Measurements from ENCODE around the gene TANC1.
A peak's percentile ranks its signal among the peaks of the same experiment; 100 is the strongest.
"Not testable (repeated sequence)": the region's sequence is repeated elsewhere in the genome, so short reads cannot be mapped to it uniquely, and the experiment has no call there.

TANC1 gene

DNA sequence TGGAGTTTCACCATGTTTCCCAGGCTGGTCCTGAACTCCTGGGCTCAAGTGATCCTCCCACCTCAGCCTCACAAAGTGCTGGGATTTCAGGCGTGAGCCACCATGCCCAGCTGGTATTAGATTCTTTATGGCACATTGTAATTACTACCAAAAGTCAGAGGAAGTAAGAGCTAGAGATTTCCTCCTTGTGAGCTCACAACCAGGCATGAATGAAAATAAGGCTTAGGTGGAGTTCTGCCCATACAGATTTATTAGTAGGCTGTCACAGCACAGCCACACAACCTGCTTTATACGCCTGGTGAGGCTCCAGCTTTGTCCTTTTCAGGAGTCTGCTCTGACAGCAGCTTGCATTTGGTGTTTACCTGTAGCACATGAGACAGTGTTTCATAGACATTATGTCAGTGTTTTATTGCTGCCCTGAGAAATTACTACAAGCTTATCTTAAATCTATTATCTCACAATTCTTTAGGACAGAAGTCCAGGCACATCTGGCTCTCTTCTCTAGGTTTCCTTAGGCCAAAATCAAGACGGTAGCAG lies 156.6 kb downstream of the TANC1 start:
- DNase-seq: no peak

DNA sequence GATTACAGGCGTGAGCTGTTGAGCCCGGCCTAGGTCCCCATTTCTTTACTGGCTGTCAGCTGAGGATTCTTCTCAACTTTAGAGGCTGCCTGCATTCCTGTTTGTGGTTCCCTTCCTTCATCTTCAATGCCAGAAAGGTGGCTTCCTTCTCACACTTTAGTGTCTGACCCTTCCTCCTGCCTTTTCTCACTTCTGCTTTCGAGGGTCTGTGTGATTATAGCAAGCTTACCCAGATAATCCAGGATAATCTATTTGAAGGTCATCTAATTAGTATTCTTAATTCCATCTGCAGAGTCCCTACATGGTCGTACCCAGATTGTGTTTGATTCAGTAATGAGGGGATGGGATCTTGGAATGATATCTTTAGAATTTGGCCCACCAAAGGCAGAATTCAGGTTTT lies 157.4 kb downstream of the TANC1 start:
- DNase-seq: no peak

DNA sequence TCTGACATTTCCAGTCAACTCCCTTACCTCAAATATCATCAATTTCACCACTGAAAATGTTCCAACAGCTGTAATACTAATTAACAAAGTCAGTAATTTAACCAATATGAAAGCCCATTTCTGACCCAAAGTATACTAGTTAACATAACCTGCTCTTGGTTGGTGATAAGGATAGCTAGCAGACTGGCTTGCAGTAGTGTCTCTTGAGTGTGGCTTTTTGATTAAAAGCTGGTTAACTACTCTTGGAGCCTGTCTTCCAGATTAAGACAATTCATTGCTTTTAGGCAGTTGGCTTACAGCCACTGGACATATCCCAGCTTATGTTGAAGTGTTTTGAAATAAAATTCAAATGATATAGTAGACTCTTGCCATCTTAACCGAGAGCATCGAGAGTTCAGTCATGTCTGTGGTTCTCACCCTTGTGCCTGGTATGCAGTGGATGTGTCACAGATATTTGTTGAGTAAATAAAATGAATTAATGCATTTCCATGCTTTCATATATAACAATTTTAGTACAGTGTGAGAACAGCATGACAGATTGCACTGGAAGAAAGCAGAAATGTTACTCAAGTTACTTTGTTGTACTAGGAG lies 158.1 kb downstream of the TANC1 start:
- DNase-seq: no peak

DNA sequence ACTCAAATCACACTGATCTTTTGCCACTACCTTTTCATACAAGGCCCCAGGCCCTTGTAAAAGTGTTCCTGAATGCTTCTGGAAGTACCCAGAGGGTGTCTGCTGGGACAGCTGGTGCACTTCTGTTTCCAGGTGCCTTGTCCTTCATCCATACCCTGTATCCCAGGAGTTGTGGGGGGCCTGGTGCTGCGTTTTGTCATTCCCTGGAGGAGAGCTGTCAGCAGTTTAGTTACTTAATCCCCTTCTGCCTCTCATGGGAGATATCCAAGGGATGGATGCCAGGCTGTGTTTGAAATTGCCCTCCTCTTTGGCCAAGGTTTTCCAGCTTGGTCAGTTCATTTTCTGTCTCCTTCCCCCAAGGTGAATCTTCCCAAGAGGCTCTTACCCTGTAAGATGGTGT lies 159.8 kb downstream of the TANC1 start:
- DNase-seq: no peak

DNA sequence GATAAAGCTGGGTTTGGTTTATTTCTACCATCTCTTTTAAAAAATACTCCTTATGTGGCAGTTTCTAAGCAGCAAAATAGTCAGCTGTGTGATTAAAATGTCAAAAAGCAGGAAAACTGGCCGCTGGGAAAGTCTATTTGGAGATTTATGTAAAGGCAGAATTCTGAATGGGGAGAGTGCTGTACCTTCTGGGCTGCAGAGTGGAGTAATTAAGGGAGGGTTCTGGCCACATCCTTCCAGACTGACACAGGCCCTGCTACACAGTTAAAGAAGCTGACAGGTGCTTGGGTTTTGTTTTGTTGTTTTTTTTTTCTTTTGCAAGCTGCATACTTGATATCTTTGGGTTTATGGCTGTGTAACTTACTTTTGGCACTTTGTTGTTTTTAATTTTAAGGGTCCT lies 160.8 kb downstream of the TANC1 start:
- no peak for DNase-seq

DNA sequence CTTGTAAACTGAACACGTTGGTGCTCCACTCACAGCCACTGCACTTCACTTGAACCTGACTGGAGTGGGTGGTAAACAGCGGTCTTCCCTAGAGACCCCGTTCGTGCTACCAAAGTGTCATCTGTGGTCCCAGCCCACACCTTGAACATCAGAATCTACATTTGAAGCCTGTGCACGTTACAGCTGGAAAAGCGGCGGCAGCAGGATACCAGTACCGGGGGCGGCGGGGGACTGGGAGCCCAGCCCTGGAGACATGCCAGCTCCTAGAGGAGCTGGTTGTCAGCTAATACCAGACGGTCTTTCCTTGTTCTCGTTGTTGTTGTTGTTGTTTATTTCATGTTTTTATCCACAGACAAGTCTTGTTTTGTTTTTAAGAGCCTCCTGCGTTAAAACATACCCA lies 161.4 kb downstream of the TANC1 start:
- DNase-seq: no peak

DNA sequence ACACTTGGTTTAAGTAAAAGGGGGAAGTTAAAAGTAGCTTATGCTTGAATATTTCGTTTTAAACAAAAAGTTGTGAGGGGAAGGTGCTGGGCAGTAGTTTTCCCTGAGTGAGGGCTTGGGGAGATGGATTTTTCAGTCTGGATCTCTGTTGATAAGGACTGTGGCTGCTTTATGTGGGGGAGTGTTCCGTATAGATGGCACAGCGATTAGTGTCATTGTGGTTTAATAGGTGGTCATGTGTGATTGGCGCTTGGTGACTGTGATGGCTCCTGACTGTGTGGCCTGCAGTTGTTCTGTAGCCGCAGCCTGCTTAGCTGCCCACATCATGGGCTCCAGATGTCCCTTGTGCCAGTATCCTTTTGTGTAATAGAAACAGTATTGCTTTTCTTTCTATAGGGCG lies 161.9 kb downstream of the TANC1 start:
- no peak for DNase-seq

DNA sequence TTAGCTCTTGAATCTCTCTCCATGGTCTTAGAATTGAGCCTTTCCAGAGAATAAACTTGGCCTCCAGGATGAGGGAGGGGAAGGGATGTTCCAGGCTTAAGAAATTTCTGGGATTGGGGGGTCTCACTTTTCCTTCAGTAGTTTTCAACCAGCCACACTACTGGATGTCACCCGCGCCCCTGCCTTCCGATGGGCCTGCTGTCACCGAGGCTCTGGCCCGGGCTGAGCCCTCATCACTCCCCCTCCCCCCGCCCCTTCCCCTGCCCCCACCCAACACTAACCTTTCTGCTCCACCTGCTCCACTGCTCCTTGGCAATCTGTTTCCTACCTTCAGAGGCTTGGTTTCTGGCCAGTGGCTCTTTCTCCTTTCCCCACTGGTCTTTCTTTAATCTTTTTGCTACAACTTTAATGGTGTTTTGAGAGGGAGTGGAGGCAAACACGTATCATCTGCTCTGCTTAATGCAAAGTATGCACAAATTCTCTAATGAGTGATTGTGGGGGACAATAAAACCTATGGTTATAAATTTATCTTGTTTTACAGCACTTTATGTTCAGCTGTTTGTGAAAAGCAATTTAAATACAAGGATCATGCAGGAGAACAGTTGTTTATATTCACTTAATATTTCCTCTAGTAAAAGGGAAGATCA lies 162.9 kb downstream of the TANC1 start:
- DNase-seq: no peak

DNA sequence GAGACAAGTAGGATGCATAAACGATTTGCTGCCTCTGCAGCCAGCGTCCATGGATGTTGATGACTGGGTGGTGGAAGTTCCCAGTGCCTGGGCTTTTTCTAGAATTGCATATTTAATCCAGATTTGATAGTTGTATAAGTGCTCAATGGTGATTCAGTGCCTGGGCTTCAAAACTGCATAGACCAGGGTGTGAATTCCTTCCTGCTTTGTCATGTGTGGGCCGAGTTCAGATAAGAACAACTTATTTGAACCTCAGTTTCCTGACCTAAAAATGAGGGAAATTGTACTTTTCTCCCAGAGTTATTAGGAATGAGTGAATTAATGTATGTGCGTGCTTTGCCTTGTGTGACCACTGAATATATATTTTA lies 163.5 kb downstream of the TANC1 start:
- DNase-seq: no peak

DNA sequence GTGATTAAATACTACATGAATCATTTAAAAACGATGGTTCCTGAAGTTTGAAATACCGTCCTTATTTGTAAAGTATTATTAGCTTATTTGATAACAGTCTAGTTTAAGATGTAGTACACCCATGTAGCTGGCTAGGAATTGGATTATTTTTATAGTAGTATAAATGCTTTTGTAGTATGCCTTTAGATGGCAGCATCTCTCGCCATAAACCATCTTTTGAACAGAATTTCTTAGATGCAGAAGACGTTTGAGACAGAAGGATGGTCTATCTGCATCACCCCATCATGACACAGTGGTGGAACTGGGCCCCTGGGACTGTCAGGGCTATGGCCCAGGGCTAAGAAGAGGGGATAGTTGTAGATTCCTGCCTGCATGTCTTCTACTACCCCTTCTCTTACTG lies 165.4 kb downstream of the TANC1 start:
- DNase-seq: no peak

DNA sequence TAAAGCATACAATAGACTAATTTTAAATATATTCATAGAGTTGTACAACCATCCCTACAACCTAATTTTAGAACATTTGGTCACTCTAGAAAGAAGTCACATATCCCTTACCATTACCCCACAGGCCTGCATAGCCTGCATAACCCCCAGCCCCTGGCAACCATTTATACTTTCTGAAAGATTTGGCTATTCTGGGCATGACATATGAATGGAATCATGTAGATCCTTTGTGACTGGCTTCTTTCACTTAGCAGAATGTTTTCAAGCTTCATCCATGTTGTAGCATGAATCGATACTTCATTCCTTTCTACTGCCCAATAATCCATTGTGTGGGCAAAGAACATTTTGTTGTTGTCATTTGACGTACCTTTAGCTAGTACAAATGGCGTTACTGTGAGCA lies 166.5 kb downstream of the TANC1 start:
- no peak for DNase-seq

DNA sequence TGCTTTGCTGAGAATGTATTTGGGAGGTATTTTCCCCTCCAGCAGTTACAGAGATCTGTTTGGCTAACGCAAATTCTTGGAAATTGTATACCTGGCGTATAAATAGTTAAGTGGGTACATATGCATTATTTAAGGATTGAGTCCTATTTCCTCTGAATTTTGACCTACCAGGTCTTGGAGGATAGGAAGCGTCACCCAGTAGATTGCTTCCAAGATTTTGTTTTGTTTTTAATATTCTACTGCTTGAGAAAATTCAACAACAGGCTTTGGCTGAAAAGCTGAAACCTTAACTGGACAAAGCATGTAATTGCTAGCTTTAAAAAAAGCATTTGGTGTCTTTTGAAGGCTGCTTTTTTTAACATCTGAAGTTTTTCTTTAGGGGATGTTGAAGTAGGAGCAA lies 168.0 kb downstream of the TANC1 start:
- no peak for DNase-seq

DNA sequence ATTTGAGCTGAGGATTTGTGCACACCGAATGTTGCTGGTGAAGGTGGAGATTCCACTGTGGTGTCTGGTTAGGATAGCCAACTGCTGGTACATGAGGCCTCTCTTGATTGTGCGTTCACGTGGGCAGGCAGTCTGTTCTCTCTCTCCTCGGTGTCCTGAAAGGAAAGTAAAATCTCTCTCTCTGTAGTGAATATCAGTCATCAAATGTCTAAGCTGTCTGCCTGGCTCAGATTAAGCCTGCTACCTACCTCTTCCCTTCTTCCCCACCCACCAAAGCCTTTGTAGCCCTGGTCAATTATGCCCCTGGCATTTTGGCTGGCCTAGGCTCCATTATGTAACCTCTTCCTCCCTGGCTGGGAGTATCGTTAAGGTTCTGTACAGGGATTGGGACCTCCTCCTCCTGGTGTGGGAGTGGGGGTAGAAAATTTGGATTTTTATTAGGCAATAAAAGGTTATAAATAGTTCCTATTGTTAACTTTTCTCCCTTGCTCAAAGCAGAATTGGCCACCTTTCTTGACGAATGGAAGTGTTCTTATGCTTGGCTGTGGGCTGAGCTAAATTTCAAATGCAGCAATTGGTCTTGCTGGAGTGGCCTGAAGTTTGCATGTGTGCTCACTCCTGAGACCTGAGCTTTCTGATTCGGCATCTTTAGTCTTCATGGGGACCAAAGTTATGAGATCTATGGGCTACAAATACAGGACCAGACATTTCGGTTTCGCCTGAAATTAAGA lies 169.2 kb downstream of the TANC1 start:
- no peak for DNase-seq

DNA sequence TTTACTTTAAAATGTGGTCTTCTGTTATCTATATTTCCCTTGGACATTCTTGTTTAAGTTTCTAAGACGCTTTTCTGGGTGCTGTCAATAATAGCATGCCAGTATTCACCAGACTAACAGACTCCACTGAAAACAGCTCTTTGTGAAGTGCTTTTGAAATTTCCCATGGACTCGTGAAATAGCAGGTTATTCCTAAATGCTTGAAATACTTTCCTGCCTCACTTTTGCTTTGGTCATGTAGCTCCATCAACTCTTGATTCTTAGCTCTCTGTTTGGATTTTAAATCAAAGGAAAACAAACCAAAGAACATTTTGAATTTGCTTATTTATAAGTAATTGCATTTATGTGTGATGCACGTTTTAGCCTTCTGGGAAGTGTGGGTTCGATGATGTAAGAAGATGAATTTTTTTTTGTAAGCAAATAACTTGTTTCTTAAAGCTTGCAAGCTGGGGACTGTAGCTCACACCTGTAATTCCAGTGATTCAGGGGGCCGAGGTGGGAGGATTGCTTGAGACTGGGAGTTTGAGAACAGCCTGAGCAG lies 170.3 kb downstream of the TANC1 start:
- no peak for DNase-seq

DNA sequence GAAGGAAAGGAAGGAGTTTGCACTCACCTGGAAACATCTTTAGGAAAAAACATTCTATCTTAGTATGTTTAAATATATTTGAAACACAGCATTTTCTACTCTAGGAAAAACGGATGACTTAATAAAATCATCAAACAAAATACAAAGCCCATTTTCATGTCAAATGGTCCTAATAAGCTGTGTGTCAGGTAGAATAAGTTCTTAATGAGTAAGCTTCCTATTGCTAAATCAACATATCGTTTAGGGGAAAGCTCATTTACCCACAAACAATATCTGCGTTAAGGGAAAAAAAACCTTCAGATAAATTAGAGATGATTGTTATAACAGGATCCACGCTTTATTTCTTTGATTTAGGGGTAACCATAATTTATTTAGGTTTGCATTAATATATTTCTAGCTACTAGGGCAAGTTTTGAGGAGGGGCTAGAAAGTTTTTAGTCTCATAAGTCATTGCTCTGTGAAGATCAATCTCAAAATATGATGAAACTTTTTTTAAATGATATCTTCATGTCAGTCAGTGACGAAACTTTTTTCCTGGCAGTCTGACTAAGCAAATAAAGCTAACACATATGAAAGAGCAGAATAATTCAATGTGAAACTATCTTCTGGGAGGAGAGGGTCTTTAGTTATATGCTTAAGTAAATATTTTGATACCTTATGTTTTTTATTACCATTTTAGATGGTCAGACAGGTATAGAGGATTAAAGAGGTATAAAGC lies 170.9 kb downstream of the TANC1 start:
- no peak for DNase-seq

DNA sequence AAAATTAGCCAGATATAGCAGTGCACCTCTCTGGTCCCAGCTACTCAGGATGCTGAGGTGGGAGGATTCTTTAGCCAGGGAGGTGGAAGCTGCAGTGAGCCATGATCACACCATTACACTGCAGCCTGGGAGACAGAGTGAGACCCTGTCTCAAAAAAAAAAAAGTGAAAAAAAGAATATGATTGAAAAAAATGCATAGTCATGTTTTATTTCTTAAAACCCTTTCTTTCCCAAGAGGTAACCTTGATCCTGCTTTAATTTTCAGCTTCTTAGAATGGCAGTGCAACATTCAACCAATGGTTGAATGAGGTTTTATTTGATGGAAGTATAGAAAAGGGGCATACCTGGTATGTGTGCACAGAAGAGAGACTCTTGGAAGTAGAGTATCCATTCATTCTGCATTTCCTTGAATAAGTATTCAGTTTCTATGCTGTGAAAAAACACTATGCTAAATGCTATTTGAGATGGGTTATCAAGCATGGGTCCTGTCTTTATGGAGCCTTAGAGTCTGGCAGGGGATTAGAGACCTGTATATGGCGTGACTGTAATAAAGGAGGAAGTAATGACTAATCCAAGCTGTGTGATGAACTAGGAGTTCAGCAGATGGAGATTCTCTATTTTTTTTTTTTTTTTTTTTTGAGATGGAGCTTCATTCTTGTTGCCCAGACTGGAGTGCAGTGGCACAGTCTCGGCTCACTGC lies 171.8 kb downstream of the TANC1 start:
- DNase-seq: no peak

DNA sequence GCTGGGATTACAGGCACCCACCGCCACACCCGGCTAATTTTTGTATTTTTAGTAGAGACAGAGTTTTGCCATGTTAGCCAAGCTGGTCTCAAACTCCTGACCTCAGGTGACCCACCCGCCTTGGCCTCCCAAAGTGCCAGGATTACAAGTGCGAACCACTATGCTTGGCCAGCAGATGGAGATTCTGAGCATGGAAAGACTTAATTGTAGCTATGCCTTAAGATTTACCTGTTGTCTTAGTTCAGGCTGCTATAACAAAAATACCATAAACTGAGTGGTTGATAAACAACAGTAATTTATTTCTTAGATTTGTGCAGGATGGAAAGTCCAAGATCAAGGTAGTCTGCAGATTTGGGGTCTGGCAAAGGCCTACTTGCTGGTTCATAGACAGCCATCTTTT lies 172.4 kb downstream of the TANC1 start:
- DNase-seq: not testable (repeated sequence)

DNA sequence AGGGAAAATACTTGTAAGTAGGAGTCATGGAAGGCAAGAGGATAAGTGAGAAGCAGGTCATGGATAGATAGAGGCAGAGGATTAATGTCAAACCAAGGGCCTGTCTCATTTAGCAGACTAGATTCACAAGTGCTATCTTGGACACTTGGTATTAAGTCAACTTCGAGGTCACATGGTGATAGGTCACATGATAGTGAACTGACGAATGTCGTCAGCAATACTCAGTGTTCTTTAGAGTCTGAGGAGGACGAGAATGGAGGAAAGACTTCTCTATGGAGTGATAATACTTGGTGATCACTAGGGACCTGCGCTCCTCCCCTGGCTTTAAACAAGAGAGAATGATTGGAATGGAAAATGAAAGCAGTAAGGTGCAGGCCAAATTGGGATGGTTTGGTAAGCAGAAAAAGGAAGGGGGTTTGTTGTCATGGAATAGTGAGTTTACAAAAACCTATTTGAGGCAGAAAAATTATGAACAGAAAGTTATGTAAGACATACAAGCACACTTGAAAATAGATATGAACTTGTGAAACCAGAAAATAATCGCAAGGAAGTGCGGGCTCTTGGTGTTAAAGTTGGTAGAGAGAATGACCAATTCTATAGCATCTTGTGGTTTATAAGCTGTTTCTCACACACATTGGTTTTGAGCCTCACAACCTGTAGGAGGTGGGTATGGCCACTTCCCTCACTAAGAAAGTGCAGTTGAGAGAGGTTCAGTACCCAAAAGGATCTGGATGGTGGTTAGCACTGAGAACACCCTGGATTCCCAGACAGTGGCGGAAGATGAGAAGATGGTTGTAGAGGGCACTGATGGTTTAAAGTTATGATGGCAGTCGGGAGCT lies 176.6 kb downstream of the TANC1 start:
- DNase-seq: peak; percentile 4

DNA sequence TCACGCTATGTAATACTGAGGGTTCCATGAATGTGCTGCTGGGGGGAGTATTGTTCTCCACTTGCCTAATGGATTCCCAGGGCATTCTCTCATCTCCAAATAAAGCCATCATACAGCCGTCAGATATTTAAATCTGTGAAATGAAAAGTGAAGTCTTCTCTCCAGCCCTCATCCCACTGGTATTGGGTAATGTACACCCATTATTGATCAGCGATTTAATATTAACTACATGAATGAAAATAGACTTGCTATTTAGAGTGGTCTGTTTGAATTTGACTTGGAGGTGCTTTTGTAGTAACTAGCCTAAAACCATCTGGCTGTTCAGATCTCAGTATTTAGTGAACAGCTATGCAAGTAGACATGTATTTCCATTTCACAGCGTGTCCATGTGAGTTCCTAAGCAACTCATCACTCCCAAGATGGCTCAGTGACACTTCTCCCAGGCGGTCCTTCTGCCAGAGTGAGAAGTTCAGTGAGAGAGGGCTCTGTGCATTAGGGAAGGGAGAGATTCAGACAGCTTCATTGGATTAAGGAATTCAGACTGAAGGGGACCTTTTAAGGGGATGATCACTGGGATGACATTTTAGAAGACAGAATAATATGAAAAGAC lies 177.4 kb downstream of the TANC1 start:
- no peak for DNase-seq

DNA sequence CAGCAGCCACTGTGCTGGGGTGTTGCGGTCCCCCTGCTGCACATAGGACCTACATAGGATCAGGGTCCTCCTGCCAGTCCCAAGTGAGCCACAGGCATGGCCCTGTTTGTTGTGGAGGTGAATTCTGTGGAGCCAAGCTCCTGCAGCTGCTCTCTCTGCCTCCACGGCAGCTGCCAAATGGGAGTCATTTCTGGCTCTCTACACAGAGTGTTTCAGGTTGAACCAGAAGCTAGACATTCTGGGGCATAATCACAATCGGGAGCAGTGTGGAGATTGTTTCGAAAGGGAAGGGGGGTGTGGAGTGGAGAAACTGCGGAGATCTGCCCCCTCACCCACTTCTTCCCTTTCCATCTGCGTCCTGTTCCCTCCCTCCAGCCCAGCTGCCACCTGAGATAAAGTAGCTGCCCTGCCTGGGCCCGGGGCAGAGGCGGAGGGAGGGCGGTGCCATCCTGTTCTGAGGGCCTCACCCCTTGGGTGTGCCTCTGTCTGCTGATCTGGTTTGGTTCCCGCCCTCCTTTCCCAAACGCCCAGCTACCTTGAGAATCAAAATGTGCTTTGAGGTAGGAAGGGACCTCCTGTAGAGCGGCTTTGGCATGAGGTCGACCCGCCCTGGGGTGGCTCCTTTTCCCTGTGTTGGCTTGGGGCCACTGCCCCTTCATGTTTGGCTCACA lies 178.7 kb downstream of the TANC1 start:
- DNase-seq: no peak

DNA sequence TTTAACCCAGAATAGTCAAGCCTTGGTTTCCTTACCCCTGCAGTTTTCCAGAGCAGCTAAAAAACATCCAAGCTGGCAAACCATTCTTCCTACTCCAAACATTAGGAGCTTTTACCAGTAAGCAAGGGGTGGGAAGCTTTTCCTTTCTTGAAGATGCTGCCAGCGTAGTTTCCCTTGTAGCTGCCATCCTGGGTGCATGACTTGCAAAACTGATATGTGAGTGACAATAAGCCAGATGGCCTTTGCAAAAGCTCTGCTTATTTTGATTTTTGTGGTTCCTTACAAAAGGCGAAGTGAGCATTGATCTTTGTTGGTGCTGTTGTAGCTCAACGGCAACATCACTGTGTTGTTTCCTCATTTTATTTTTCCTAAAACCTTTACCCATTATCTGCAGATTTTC lies 179.2 kb downstream of the TANC1 start:
- no peak for DNase-seq
